ENCODE data around the gene LINS1.

DNA sequence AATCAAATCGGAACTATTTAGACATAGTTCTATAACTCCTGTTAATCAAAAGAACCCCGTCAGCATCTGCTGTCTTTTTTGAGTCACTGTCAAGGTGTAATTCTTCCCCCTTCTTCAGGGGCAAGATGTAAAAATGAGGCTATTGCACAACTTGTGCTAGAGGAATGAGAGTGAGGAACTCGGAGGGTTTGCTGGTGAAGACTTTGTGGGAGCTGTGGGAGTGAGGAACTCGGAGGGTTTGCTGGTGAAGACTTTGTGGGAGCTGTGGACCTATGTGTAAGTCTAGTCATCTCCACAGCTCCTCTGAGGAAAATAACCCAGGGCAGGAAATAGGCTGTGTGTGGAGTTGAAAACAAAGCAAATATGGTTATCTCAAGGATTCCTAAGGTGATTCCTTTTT lies 70.8 kb downstream of the LINS1 start:
- TF ChIP-seq CTCF (IDR thresholded peaks at IDR 0.05) (no peak), POLR2A (IDR thresholded peaks at IDR 0.05) (no peak), POLR2AphosphoS5 (IDR thresholded peaks at IDR 0.05) (no peak)
